HepG2 (cell line): ENCODE measurements around the gene CRYM. TPM values are rescaled to one million over a fixed set of nuclear protein-coding genes. Genes with fewer than 3 reads are reported as not detected.

Source experiments
- BATF2 ChIP-seq: sonication (generic); formaldehyde crosslinking; IDR thresholded peaks from 2 replicates; pipeline ENCODE4 v1.8.0; 2022; ENCODE audit warnings: mild to moderate bottlenecking, missing genetic modification reagents, moderate library complexity
- DMAP1 ChIP-seq: IDR thresholded peaks from 2 replicates; pipeline ENCODE4 v1.6.1; 2016
- FOXP4 ChIP-seq: sonication (generic); formaldehyde crosslinking; IDR thresholded peaks from 2 replicates; pipeline ENCODE4 v1.4.0; 2020; ENCODE audit warnings: missing genetic modification reagents
- GLI4 ChIP-seq: sonication (generic); formaldehyde crosslinking; IDR thresholded peaks from 2 replicates; pipeline ENCODE4 v1.5.1; 2020; ENCODE audit warnings: missing genetic modification reagents, mild to moderate bottlenecking, moderate library complexity, borderline replicate concordance
- GZF1 ChIP-seq: sonication (generic); formaldehyde crosslinking; IDR thresholded peaks from 2 replicates; pipeline ENCODE4 v1.5.1; 2020; ENCODE audit warnings: mild to moderate bottlenecking, missing genetic modification reagents
- HNRNPK ChIP-seq: fragments of 200-400 bp; formaldehyde crosslinking; IDR thresholded peaks from 2 replicates; pipeline ENCODE4 v1.6.1; 2018; ENCODE audit warnings: low read length, low read depth, moderate library complexity, mild to moderate bottlenecking; ENCODE audit not compliant: poor library complexity, severe bottlenecking
- MED8 ChIP-seq: sonication (generic); formaldehyde crosslinking; IDR thresholded peaks from 2 replicates; pipeline ENCODE4 v1.8.1; 2023; ENCODE audit warnings: mild to moderate bottlenecking, missing genetic modification reagents; ENCODE audit not compliant: insufficient replicate concordance
- NFE2 ChIP-seq: sonication (generic); formaldehyde crosslinking; IDR thresholded peaks from 2 replicates; pipeline ENCODE4 v1.4.0; 2020; ENCODE audit warnings: missing genetic modification reagents
- TP53 ChIP-seq: sonication (generic); formaldehyde crosslinking; conservative IDR thresholded peaks from 2 replicates; pipeline ENCODE4 v1.4.0; 2020; ENCODE audit warnings: missing genetic modification reagents
- ZNF292 ChIP-seq: sonication (generic); formaldehyde crosslinking; IDR thresholded peaks from 2 replicates; pipeline ENCODE4 v1.8.1; 2022; ENCODE audit warnings: mild to moderate bottlenecking, low read depth, missing genetic modification reagents, borderline replicate concordance
- ZNF501 ChIP-seq: sonication (generic); formaldehyde crosslinking; IDR thresholded peaks from 2 replicates; pipeline ENCODE4 v1.5.1; 2020; ENCODE audit warnings: mild to moderate bottlenecking, moderate library complexity, missing genetic modification reagents
- ZNF563 ChIP-seq: sonication (generic); formaldehyde crosslinking; IDR thresholded peaks from 2 replicates; pipeline ENCODE4 v1.8.0; 2022; ENCODE audit warnings: mild to moderate bottlenecking, moderate library complexity, missing genetic modification reagents
- ZNF780A ChIP-seq: sonication (generic); formaldehyde crosslinking; IDR thresholded peaks from 2 replicates; pipeline ENCODE4 v1.8.0; 2022; ENCODE audit warnings: mild to moderate bottlenecking, missing genetic modification reagents, moderate library complexity
- ZSCAN29 ChIP-seq: sonication (generic); formaldehyde crosslinking; conservative IDR thresholded peaks from 2 replicates; pipeline ENCODE4 v1.4.0; 2020; ENCODE audit warnings: mild to moderate bottlenecking, missing genetic modification reagents
- polyA plus RNA-seq, 8 experiments: library from polyadenylated mRNA; depleted of rRNA in 3 of 8; stranded (reverse) in 7 of 8; unstranded in 1 of 8; fragments of >200 nt; fragmentation: Illumina TruSeq in 4 of 8; extraction: Trizol in 4 of 8; gene quantifications; 2 replicates each; pipeline versions ENCODE4 v1.2.1 to v1.2.3, GENCODE V29; 2011 to 2016; ENCODE audit warnings: low read depth in 4 of 8, missing spikeins in 1 of 8, mixed read lengths in 1 of 8; ENCODE audit not compliant: insufficient read depth in 1 of 8
- total RNA-seq, 5 experiments: library from RNA; depleted of rRNA; stranded (reverse); fragments of >200 nt; fragmentation: Illumina TruSeq; extraction: Trizol; gene quantifications; 2 replicates each; pipeline ENCODE4 v1.2.3, GENCODE V29; 2016; ENCODE audit warnings: low read depth in 1 of 5
- TF ChIP-seq, protein P1 (sequence below): sonication (generic); formaldehyde crosslinking; IDR thresholded peaks from 2 replicates; pipeline ENCODE4 v1.4.0; 2020; ENCODE audit warnings: missing genetic modification reagents
- TF ChIP-seq, protein P2 (sequence below): sonication (generic); formaldehyde crosslinking; IDR thresholded peaks from 2 replicates; pipeline ENCODE4 v1.4.0; 2020; ENCODE audit warnings: missing genetic modification reagents
- TF ChIP-seq, protein P3 (sequence below): sonication (generic); formaldehyde crosslinking; IDR thresholded peaks from 2 replicates; pipeline ENCODE4 v1.4.0; 2020; ENCODE audit warnings: missing genetic modification reagents
- TF ChIP-seq, protein P4 (sequence below): sonication (generic); formaldehyde crosslinking; conservative IDR thresholded peaks from 2 replicates; pipeline ENCODE4 v1.4.0; 2020; ENCODE audit warnings: missing genetic modification reagents

CRYM gene
- total and polyA plus RNA-seq, 2 of the 13 experiments (the other 11 are each of a cell fraction or from before 2014, with no cell fraction given), result 1.9 to 2.2 TPM

DNA sequence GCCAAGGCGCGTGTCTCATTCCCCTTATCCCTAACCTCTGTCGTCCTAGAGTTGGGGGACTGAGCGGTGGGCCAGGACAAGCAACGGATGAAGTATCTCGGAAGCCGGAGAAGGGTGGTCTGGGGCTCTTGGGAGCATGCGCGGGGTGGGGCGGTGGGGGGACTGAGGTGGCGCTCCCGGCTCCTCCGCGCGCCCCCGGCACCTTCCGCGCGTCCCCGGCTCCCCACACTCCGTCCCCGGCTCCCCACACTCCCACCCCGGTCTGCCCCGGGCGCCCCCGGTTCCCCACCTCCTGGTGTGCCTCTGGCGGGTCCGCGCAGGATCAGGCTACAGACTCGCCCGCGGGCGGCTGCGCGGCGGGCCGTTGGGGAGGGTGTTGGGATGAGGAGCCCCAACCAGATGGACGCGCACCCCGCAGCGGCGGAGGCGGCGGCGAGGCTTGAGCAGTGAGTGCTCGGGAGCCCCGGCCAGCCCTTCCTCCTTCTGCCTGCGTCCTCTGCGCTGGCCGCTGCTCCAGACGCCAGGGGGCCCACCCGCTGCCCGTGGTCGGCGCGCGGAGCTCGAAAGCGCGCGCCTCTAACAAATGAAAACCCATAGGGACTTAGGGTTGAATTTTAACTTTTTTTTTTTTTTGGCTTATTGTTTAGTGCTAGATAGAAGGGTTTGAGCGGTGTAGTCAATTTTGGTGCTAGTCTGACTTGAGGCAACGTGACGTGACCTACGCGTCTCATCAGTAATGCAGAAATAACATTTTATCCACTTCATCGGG is 5.6 kb upstream of the CRYM start (continued):
- TF ChIP-seq, protein P1, sequence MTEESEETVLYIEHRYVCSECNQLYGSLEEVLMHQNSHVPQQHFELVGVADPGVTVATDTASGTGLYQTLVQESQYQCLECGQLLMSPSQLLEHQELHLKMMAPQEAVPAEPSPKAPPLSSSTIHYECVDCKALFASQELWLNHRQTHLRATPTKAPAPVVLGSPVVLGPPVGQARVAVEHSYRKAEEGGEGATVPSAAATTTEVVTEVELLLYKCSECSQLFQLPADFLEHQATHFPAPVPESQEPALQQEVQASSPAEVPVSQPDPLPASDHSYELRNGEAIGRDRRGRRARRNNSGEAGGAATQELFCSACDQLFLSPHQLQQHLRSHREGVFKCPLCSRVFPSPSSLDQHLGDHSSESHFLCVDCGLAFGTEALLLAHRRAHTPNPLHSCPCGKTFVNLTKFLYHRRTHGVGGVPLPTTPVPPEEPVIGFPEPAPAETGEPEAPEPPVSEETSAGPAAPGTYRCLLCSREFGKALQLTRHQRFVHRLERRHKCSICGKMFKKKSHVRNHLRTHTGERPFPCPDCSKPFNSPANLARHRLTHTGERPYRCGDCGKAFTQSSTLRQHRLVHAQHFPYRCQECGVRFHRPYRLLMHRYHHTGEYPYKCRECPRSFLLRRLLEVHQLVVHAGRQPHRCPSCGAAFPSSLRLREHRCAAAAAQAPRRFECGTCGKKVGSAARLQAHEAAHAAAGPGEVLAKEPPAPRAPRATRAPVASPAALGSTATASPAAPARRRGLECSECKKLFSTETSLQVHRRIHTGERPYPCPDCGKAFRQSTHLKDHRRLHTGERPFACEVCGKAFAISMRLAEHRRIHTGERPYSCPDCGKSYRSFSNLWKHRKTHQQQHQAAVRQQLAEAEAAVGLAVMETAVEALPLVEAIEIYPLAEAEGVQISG (CRISPR knock-in tag), result peak; percentile 57; the same call in 1 of the 2 replicates
- no peak for TF ChIP-seq ZSCAN29 (CRISPR knock-in tag)
- peak; percentile 87 for TF ChIP-seq HNRNPK
- TF ChIP-seq ZNF501 (CRISPR knock-in tag), result peak; percentile 40; the same call in 1 of the 2 replicates
- no peak for TF ChIP-seq TP53 (CRISPR knock-in tag)
- TF ChIP-seq ZNF292 (CRISPR knock-in tag), result no peak
- no peak for TF ChIP-seq GZF1 (CRISPR knock-in tag)
- TF ChIP-seq FOXP4 (CRISPR knock-in tag), result peak; percentile 58
- TF ChIP-seq, protein P2, sequence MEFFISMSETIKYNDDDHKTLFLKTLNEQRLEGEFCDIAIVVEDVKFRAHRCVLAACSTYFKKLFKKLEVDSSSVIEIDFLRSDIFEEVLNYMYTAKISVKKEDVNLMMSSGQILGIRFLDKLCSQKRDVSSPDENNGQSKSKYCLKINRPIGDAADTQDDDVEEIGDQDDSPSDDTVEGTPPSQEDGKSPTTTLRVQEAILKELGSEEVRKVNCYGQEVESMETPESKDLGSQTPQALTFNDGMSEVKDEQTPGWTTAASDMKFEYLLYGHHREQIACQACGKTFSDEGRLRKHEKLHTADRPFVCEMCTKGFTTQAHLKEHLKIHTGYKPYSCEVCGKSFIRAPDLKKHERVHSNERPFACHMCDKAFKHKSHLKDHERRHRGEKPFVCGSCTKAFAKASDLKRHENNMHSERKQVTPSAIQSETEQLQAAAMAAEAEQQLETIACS (CRISPR knock-in tag), result peak; percentile 91
- no peak for TF ChIP-seq ZNF563
- no peak for TF ChIP-seq BATF2
- TF ChIP-seq, protein P3, sequence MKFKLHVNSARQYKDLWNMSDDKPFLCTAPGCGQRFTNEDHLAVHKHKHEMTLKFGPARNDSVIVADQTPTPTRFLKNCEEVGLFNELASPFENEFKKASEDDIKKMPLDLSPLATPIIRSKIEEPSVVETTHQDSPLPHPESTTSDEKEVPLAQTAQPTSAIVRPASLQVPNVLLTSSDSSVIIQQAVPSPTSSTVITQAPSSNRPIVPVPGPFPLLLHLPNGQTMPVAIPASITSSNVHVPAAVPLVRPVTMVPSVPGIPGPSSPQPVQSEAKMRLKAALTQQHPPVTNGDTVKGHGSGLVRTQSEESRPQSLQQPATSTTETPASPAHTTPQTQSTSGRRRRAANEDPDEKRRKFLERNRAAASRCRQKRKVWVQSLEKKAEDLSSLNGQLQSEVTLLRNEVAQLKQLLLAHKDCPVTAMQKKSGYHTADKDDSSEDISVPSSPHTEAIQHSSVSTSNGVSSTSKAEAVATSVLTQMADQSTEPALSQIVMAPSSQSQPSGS, result peak; percentile 33; the same call in 1 of the 2 replicates
- no peak for TF ChIP-seq ZNF780A (CRISPR knock-in tag)
- TF ChIP-seq, protein P4, sequence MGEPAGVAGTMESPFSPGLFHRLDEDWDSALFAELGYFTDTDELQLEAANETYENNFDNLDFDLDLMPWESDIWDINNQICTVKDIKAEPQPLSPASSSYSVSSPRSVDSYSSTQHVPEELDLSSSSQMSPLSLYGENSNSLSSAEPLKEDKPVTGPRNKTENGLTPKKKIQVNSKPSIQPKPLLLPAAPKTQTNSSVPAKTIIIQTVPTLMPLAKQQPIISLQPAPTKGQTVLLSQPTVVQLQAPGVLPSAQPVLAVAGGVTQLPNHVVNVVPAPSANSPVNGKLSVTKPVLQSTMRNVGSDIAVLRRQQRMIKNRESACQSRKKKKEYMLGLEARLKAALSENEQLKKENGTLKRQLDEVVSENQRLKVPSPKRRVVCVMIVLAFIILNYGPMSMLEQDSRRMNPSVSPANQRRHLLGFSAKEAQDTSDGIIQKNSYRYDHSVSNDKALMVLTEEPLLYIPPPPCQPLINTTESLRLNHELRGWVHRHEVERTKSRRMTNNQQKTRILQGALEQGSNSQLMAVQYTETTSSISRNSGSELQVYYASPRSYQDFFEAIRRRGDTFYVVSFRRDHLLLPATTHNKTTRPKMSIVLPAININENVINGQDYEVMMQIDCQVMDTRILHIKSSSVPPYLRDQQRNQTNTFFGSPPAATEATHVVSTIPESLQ (CRISPR knock-in tag), result 0 out of 2 replicates have a peak, but pooled peaks have one; percentile 52
- peak; percentile 57; the same call in 1 of the 2 replicates for TF ChIP-seq DMAP1
- TF ChIP-seq MED8, result no peak
- TF ChIP-seq NFE2 (CRISPR knock-in tag), result no peak
- TF ChIP-seq GLI4 (CRISPR knock-in tag), result no peak
